ENCODE measurements around the gene MBOAT2. TPM values are rescaled to one million over a fixed set of nuclear protein-coding genes. Genes with fewer than 3 reads are reported as not detected.

Gene MBOAT2
- total RNA-seq, 1 donor from 2014 or later: 40.3 TPM

DNA sequence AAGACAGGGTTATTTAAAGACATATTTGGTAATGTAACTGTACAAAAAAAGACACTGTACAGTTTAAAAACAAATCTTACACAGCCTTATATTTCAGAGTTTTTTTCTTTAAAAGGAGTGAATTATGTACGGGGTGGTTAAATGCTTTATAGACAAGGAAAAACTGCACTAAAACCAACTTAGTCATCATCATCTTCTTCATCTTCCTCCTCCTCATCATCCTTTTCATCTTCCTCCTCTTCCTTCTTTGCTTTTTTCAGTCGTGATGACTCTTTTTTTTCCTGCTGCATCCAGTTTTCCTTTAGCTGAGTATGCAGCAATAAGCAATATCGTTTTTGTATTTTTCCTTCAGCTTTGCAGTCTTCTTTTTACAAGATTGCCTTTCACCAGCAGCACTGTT, 14.6 kb upstream of the MBOAT2 start:
- DNase-seq: no peak

GRCh38 chr2:9017411-9017810, 13.9 kb upstream of the MBOAT2 start:
- DNase-seq: no peak

- no peak for DNase-seq
These were observed 12.5 kb upstream of the MBOAT2 start for GRCh38 chr2:9015998-9016397.

DNA sequence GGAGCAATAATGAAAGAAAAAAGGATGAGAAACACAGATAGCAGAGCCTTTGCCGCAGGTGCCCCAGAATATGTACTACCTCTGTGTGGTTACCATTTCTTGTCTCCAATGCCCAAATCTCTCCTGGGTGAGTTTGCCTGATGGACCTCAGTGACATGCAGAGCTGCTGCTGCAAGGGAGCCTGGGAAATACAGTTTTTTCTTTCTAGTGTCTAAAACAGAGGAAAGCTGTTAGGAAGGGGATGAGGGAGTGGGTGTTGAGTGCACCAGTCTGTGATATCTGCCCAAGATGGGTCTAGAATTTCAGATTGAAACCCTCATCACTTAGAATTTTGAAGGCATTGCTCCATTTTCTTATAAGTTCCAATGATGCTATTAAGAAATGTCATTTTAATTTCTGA, 9.9 kb upstream of the MBOAT2 start:
- no peak for DNase-seq

DNA sequence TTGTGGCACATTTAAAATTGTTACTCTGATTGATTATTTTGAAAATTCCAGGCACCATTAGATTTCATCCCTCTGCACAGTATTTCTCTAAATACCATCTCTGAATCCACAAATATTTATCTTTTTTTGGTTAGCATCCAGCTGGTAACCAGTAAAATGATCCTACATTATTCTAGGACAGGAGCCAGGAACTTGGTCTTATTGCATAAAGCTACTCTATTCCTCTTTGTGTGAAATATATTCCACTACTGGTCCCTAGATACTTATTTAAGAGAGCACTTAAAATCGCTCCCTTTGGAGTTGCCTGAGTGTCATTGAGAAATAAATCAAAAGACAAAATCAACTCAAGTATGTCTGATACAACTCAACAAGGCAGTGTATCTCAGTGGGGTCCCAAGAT, 7.4 kb upstream of the MBOAT2 start:
- no peak for DNase-seq

GRCh38 chr2:9008951-9009664, 5.6 kb upstream of the MBOAT2 start:
- no peak for DNase-seq

GRCh38 chr2:9006368-9006767, 2.9 kb upstream of the MBOAT2 start:
- no peak for DNase-seq

- DNase-seq: peak; percentile 11
These were observed 1.1 kb upstream of the MBOAT2 start for GRCh38 chr2:9004338-9005204.

- DNase-seq: no peak
These were observed 193 bp downstream of the MBOAT2 start for GRCh38 chr2:9003366-9003615.

DNA sequence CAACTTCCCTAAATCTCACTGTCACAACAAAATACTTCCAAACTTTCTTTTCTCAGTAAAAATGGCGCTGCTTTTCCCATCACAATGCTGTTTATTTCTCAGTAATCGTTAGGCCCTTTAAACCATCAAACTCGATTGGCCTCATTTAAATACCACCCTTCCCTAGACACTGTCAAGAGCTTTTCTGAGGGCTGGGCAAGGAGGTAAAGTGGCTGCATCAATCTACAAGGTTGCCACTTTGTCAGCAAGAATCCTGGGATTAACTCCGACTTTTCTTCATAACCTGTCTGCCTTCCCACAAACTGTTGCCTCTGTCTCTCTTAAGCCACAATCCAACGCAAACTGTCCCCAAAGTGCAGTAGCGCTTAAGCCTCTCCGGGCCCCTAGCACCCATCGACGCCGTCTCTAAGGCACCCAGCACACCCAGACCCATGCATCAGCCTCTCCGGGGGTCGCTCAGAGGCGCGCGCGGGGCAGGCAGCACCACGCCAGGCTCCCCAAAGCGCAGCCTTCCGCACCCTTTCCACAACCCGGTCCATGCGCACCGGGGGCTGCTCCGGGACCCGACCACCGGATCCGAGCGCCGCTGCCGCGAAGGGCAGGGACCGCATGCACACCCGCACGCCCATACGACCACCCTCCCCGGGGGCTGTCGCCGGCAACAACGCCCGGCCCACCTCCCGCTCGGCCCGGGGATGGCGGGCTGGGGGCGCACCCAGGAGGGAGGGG, 683 bp downstream of the MBOAT2 start:
- no peak for DNase-seq

GRCh38 chr2:9002313-9002636, 1.2 kb downstream of the MBOAT2 start:
- DNase-seq: no peak

DNA sequence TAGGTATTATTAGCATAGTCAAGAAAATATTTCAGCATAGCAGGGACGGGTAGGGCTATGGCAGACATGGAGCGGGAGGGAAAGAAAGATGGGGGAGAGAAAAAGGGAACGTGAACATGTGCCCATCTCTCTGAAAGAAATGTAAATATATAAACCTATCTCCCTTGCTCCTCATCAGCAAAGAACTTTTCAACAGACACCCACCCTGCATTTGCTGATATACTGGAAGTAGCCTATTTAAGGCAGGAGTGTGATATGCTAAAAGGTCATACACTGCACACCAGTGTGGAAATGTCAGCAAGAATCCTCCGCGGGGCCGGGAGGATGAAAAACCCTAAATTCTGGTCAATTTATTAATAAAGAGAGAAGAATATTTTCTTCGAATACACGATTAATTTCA, 1.7 kb downstream of the MBOAT2 start:
- no peak for DNase-seq

GRCh38 chr2:9001229-9001628, 2.3 kb downstream of the MBOAT2 start:
- no peak for DNase-seq

GRCh38 chr2:9000442-9000841, 3.0 kb downstream of the MBOAT2 start:
- no peak for DNase-seq

- DNase-seq: no peak
These were observed 3.7 kb downstream of the MBOAT2 start for GRCh38 chr2:8999797-9000196.

DNA sequence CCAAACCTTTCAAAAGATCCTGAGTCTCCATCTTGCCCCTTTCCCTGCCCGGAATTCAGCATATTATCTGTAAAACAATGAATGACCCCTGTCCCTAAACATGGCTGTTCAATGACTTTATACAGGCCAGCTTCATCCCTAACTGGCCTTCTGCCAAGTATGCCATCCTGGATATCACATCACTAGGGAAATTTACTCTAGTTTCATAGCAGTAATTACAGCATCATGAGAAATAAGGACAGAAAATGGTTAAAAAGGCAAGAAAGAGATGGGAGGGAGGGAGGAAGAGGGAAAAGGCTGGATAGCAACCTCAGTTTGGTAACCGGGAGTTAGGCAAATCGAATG, 4.4 kb downstream of the MBOAT2 start:
- no peak for DNase-seq

- DNase-seq: no peak
These were observed 4.9 kb downstream of the MBOAT2 start for GRCh38 chr2:8998418-8999101.

DNA sequence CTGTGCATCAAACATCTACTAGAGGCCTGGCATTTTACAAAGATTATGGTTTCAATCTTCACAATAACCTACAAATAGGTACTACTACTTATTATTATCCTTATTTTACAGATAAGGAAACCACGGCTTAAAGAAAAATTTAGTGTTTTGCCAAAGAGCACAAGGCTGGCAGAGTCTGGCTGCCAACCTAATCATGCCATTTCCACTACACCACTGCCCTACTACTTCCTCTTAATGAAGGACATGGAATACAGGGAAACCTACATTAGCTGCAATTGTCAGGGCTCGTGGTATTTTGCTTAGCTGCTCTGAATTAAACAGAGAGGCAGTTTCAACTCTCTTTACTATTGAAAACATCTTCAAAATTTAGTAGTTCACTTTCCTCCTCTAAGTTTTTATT, 5.9 kb downstream of the MBOAT2 start:
- DNase-seq: no peak

DNA sequence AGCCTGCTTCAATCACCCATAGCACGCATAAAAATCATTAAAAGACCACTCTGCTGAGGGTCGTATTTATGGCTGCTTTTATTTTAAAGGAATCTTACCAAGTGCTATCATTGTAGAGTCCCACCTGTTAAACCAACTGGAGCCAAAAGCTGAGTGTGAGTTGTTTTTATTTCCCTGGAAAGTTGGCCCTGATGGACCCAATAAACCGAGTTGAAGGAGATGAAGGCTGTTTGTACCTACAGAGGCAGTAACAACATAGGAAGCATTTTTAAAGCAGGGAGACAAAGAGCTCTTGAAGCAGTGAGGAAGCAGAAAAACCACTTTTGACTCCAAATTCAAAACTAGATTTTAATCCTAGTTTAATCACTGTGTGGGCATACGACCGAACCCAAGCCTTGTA, 6.4 kb downstream of the MBOAT2 start:
- DNase-seq: no peak

DNA sequence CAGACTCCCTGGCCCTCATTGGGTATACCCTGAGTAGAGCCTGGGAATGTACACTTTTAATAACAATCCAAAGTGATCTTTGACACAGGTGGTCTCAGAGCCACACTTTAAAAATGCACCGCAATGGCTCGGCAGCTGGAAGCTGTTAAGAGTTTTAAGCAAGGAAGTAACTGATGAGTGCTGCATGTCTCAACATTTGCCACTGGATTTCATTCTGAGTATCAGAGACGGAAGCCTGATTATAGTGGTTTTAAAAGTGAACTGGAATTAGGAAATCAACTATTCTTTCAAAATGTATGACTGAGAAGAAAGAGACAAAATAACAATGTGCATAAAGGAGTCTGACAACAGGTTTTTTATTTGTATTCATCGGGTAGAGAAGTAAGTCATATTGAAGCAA, 7.5 kb downstream of the MBOAT2 start:
- DNase-seq: no peak

DNA sequence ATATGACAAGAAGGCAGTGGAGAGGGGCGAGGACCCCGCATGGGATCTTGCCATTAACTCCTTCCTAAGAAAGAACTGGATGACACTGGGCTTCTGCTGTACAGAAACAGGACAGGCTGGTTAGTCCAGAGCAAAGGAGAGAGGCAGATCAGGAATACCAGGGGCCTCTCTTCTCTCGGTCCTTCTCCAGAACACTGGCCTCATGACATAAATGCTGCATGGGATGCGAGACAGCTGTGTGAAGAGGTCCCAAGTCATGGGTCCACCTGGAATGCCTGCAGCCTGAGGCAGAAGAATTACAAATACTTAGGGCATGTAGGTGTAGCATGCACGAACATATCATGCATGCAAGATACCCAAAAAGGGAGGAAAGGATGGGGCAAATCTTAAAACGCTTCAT, 9.1 kb downstream of the MBOAT2 start:
- no peak for DNase-seq

DNA sequence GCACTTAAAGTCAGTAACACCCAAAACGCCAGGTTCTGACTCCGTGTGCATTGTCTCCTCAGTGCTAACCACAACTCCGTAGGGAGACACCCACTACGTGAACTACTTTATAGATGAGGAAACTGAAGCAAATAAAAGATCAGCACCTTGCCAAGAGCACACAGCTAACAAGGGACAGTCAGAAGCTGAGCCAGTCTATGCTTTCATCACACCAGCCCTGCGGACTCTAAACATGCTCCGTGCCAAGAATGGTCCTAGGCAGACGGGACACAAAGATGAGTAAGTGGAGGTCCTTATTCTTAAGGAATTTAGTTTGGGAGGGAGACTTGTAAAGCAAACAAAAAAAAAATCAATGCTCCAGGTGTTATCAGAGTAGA, 9.6 kb downstream of the MBOAT2 start:
- DNase-seq: no peak

- DNase-seq: no peak
These were observed 10.1 kb downstream of the MBOAT2 start for GRCh38 chr2:8993196-8993901.

Data from skin of body (tissue), 2 donors.